Measurements from ENCODE around the gene FOXA1. TPM values are rescaled to one million over a fixed set of nuclear protein-coding genes. Genes with fewer than 3 reads are reported as not detected.

FOXA1 gene
- total RNA-seq, 1 experiment from 2014 or later, result 0.07 TPM

DNA sequence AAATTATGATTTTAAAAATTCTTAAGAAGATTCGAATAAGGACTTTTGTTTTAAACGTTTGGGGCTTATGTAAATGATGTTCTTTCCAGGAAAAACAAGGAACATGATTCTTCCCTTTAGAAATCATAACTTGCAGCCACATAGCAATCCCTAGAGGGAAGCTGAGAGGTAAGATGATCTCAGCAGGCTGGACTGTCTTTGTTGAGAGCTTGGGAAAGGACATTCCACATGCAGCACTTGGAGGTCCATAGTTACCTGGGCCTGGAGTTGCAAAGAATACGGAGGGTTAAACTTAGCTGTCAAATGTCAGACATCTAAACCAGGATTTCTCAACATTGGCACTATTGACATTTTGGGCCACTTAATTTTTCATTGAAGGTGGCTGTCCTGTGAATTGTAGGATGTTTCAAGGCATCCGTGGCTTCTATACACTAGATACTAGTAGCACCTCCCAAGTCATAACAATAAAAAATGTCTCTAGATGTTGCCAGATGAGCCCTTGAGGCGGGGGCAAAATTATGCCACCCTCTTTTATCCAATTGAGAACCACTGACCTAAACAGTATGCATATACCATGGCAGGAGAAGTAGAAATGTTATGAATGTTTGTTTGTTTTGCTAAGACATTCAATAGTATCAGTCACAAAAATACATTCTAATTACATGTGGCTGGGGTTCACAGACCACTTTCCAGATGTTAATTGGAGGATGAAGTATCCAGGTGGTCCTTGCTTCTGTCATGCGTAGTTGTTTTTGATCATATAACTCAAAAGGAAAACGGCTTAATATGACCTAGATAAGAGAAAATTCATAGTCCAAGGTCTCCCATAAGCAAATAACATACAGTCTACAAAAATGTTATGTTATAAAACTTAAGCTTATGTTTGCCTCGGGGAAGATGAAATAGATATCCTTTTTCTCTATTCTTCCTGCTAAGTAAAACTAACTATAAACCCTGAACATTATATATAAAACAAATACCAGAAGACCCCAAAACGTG lies 30.8 kb upstream of the FOXA1 start:
- Histone ChIP-seq H3K4ac (ENCODE audit: low read depth, low read length) (no peak overlapping the region), H3K27me3 (ENCODE audit: insufficient read depth, low read length) (peaks cover 16% of the 10 kb centered on the region; the same call in 1 of the 2 replicates)

More for the DNA sequence above, 30.8 kb upstream of the FOXA1 start:
- no peak overlapping the region for H4K8ac ChIP-seq (replicated peaks; ENCODE audit: insufficient read length, low read depth, low read length)
- H2BK20ac ChIP-seq (ENCODE audit: low read depth, low read length, poor library complexity, severe bottlenecking), result no peak overlapping the region
- no peaks in the 10 kb centered on the region for H3K9me3 ChIP-seq (ENCODE audit: control insufficient read depth, low read depth, low read length)
- H3K79me2 ChIP-seq (ENCODE audit: insufficient read depth, low read length), result no peaks in the 10 kb centered on the region
- no peak overlapping the region for H4K91ac ChIP-seq (ENCODE audit: insufficient read length, low read depth, low read length)
- H3K56ac ChIP-seq (ENCODE audit: insufficient read length, low read depth, low read length), result no peak overlapping the region
- Mint-ChIP-seq H3K36me3 (ENCODE audit: insufficient read depth in 1 of 3, low read depth in 3 of 3) (peaks cover 0 to 7% (median 3%) of the 10 kb centered on the region in 3 experiments; a peak in 4 of 7 replicates), H3K4me3 (no peak overlapping the region), H3K27me3 (ENCODE audit: low read depth) (peaks cover 83% of the 10 kb centered on the region), H3K27ac (no peak overlapping the region), H3K9me3 (peaks cover 16 to 17% of the 10 kb centered on the region in 2 experiments), H3K4me1 (peaks cover 3% of the 10 kb centered on the region in 2 experiments; a peak in 2 of 4 replicates)
- H3K79me1 ChIP-seq (ENCODE audit: insufficient read depth, low read depth, low read length, poor library complexity, severe bottlenecking), result no peaks in the 10 kb centered on the region
- H2BK15ac ChIP-seq (ENCODE audit: low read depth, low read length), result no peak overlapping the region
- H2BK120ac ChIP-seq (ENCODE audit: low read depth, low read length, poor library complexity, severe bottlenecking), result no peak overlapping the region
- TF ChIP-seq, protein P1, sequence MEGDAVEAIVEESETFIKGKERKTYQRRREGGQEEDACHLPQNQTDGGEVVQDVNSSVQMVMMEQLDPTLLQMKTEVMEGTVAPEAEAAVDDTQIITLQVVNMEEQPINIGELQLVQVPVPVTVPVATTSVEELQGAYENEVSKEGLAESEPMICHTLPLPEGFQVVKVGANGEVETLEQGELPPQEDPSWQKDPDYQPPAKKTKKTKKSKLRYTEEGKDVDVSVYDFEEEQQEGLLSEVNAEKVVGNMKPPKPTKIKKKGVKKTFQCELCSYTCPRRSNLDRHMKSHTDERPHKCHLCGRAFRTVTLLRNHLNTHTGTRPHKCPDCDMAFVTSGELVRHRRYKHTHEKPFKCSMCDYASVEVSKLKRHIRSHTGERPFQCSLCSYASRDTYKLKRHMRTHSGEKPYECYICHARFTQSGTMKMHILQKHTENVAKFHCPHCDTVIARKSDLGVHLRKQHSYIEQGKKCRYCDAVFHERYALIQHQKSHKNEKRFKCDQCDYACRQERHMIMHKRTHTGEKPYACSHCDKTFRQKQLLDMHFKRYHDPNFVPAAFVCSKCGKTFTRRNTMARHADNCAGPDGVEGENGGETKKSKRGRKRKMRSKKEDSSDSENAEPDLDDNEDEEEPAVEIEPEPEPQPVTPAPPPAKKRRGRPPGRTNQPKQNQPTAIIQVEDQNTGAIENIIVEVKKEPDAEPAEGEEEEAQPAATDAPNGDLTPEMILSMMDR (conservative IDR thresholded peaks at IDR 0.05), result no peak
- no peak overlapping the region for H3K14ac ChIP-seq (ENCODE audit: insufficient read depth, low read length)
- H2AK5ac ChIP-seq (ENCODE audit: insufficient read length, low read length), result no peak overlapping the region
- DNase-seq, result no peak
- H3T11ph ChIP-seq (ENCODE audit: low read length), result no peak overlapping the region
- no peak overlapping the region for H2AFZ ChIP-seq (ENCODE audit: low read length)
- no peak overlapping the region for H3K27ac ChIP-seq (ENCODE audit: insufficient read length, low read depth, low read length)
- no CpG with 5 or more reads among the region's 9 CpGs for WGBS (ENCODE audit: extremely low coverage, insufficient read length, low lambda C conversion rate)
- no peak overlapping the region for H3K18ac ChIP-seq (ENCODE audit: insufficient read length, low read depth, low read length)
- peaks cover 9% of the 10 kb centered on the region for H3K23me2 ChIP-seq (ENCODE audit: insufficient read length, low read depth, low read length, poor library complexity, severe bottlenecking)
- H3K9ac ChIP-seq (ENCODE audit: extremely low read depth, insufficient read length, low read length), result no peak overlapping the region
- H3K4me2 ChIP-seq (ENCODE audit: insufficient read depth, insufficient read length, low read length), result no peak overlapping the region
- no peak overlapping the region for H4K5ac ChIP-seq (ENCODE audit: insufficient read length, low read depth, low read length)
- H2BK12ac ChIP-seq (ENCODE audit: insufficient read length, low read depth, low read length), result no peak overlapping the region
- no peak overlapping the region for H2BK5ac ChIP-seq (ENCODE audit: insufficient read length, low read length)
- no peak overlapping the region for H3K23ac ChIP-seq (ENCODE audit: insufficient read length, low read depth, low read length)
- H3K4me1 ChIP-seq (ENCODE audit: insufficient read depth, low read length), result no peaks in the 10 kb centered on the region
- no peaks in the 10 kb centered on the region for H4K20me1 ChIP-seq (ENCODE audit: control insufficient read depth, insufficient read depth, insufficient read length)
